ENCODE data around the gene ADRM1.

ADRM1 gene

DNA sequence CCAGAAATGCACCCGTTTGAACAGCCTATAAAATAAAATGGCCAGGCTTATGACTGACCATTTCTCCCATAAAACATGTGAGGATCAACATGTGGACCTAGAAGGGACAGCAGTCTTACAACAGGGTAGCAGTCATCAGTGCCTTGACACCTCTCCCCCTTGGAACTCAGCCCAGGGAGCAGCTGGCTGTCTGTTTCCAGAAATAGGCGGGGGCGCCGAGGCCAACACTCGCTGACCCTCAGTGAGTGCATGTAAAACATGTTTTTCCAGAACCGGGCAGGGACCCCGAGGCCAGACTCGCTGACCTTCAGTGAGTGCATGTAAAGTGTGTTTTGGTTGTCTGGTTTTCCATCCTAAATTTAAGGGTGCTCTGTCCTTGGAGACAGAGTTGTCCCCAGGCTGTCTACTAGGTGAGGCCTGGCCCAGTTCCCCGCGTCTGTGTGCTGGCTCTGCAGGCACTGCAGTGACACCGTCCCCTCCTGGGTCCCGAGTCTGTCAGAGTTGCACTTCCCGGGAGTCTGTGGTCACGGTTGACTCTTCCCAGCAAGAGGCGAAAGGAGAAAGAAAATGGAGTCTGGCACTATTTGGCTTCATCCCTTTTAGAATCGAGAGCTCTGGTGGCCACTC, 19.8 kb upstream of the ADRM1 start:
- ChIA-PET CTCF (interaction anchor here (1.4 kb wide), 1 partner anchor 13 kb away, joined by 5 read pairs; no protein-coding TSS in a partner anchor), POLR2A (no interaction called here)
- DNase-seq (ENCODE audit: extremely low spot score), result no peak
- TF ChIP-seq, protein P1, sequence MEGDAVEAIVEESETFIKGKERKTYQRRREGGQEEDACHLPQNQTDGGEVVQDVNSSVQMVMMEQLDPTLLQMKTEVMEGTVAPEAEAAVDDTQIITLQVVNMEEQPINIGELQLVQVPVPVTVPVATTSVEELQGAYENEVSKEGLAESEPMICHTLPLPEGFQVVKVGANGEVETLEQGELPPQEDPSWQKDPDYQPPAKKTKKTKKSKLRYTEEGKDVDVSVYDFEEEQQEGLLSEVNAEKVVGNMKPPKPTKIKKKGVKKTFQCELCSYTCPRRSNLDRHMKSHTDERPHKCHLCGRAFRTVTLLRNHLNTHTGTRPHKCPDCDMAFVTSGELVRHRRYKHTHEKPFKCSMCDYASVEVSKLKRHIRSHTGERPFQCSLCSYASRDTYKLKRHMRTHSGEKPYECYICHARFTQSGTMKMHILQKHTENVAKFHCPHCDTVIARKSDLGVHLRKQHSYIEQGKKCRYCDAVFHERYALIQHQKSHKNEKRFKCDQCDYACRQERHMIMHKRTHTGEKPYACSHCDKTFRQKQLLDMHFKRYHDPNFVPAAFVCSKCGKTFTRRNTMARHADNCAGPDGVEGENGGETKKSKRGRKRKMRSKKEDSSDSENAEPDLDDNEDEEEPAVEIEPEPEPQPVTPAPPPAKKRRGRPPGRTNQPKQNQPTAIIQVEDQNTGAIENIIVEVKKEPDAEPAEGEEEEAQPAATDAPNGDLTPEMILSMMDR (IDR thresholded peaks at IDR 0.05; ENCODE audit: control extremely low read depth, extremely low read depth, low read depth, missing control alignments), result no peak

DNA sequence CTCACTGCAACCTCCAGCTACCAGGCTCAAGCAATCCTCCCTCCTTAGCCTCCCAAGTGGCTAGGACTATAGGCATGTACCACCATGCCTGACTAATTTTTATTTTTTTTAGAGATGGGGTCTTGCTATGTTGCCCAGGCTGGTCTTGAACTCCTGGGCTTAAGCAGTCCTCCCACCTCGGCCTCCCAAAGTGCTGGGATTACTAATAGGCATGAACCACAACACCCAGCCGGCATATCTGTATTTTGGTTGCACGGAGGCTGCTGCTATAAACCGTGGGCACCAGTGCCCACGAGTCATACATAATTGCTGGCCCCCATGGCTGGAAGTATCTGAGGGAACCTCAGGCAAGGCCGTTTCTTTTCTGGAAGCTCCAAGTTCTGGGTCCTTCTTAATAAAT, 18.3 kb upstream of the ADRM1 start:
- POLR2A ChIA-PET, result no interaction called here
- CTCF ChIA-PET, result interaction anchor here (1.0 to 1.9 kb wide), 4 partner anchors 11 to 18 kb away, joined by 3 to 7 read pairs (median 4); no protein-coding TSS in a partner anchor
- TF ChIP-seq, protein P1 (IDR thresholded peaks at IDR 0.05; ENCODE audit: control extremely low read depth, extremely low read depth, low read depth, missing control alignments), result no peak
- DNase-seq (ENCODE audit: extremely low spot score), result no peak

DNA sequence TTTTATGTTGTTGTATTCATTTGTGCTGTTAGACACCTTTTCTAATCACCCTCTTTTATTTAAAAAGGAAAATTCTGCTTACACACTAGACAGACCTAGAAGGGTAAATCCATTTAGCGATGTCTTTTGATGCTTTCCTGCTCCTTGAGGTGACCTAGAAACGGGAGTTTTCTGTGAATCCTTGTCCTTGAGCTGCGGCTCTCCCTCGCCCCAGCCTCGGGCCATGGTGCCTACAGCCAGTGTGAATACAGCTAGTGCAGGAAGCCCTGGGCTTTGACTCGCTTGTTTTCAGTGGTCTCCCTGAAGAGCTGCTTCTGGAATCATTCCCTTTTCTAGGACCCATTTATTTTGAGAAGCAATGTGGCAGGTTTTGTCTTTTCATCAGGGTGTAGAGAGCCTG, 17.6 kb upstream of the ADRM1 start:
- TF ChIP-seq, protein P1 (IDR thresholded peaks at IDR 0.05; ENCODE audit: control extremely low read depth, extremely low read depth, low read depth, missing control alignments), result no peak
- POLR2A ChIA-PET, result no interaction called here
- CTCF ChIA-PET, result interaction anchor here (1.2 to 1.9 kb wide), 2 partner anchors 16 to 17 kb away, joined by 4 to 7 read pairs; no protein-coding TSS in a partner anchor
- DNase-seq (ENCODE audit: extremely low spot score), result no peak

DNA sequence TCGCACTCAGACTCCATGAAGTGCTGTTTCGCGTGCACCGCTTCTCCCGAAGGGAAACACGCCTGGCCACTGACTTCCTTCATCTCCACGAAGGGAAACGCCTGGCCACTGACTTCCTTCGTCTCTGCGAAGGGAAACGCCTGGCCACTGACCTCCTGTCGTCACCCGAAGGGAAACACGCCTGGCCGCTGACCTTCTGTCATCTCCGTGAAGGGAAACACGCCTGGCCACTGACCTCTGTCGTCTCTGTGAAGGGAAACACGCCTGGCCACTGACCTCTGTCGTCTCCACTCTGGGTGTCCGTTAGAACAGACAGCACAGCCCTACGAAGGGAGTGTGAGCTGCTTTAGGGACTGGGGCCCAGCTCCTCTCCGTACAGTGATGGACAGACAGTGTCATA, 17.1 kb upstream of the ADRM1 start:
- CTCF ChIA-PET, result no interaction called here
- TF ChIP-seq, protein P1 (IDR thresholded peaks at IDR 0.05; ENCODE audit: control extremely low read depth, extremely low read depth, low read depth, missing control alignments), result no peak
- POLR2A ChIA-PET, result no interaction called here
- no peak for DNase-seq (ENCODE audit: extremely low spot score)

DNA sequence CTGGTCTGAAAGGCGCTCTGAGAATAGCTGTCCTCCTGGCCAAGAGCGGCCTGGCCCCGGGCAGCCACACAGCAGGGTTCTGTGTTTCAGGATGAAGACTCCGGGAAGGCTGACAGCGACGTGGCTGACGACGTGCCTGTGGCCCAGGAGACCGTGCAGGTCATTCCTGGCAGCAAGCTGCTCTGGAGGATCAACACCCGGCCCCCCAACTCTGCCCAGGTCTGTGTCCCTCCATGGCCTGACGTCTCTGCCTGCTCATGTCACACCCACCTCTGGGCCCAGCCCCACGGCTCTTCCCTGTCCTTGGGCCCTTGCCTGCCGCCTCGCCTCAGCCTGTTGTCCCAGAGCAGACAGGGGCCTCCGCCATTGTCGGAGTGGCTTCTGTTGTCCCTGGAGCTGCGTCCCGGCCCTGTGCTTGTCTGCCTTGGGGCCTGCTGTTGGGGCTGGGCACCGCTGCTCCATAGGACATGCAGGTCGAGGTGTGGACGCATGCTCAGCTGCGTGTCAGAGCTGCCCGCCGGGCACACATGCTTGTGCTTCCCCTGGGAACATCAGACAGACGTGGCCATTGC, 16.2 kb upstream of the ADRM1 start:
- POLR2A ChIA-PET, result no interaction called here
- TF ChIP-seq, protein P1 (IDR thresholded peaks at IDR 0.05; ENCODE audit: control extremely low read depth, extremely low read depth, low read depth, missing control alignments), result no peak
- CTCF ChIA-PET, result no interaction called here
- DNase-seq (ENCODE audit: extremely low spot score), result no peak

DNA sequence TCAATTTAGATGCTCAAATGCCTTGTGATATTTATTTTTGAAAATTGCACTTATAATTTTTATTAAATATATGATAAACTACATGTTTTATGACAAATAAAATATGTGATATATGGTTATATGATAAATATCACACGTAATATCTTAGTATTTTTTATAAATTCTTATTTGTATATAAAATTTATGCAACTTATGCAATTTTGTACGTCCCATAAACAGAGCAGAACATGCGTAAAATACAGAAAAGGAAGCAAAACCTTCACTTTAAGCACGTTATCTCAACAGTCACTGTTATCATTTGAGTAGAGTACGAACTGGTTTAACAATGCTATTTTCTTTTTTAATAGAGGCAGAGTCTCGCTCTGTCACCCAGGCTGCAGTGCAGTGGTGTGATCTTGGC, 15.7 kb upstream of the ADRM1 start:
- no peak for DNase-seq (ENCODE audit: extremely low spot score)
- TF ChIP-seq, protein P1 (IDR thresholded peaks at IDR 0.05; ENCODE audit: control extremely low read depth, extremely low read depth, low read depth, missing control alignments), result no peak
- CTCF ChIA-PET, result no interaction called here
- POLR2A ChIA-PET, result no interaction called here
